A673 (cell line): Measurements from ENCODE around the gene PDLIM1. TPM values are rescaled to one million over a fixed set of nuclear protein-coding genes. Genes with fewer than 3 reads are reported as not detected.

ENCODE experiments used
- BruUV-seq: library from RNA; stranded (reverse); fragments of 400-500 nt; replicated peaks from 2 replicates; lab custom pipeline; 2021; lab: Mats Ljungman, UMichigan
- CTCF ChIA-PET: fragments of 300-600 bp; sonication (Branson Sonifier 250); formaldehyde crosslinking; loops from one replicate; lab custom pipeline; 2022; ENCODE audit warnings: antibody characterized with exemption; lab: Charles Lee
- POLR2A ChIA-PET: fragments of 300-600 bp; sonication (Branson Sonifier 250); formaldehyde crosslinking; loops from one replicate; lab custom pipeline; 2022; ENCODE audit warnings: antibody characterized with exemption; ENCODE audit not compliant: low non-redundant PET; lab: Charles Lee
- DNase-seq: peaks from one replicate; pipeline ENCODE4 v3.0.0-alpha.2; 2015; ENCODE audit warnings: low spot score
- H3K27ac ChIP-seq: fragments of 200-600 bp; sonication (generic); 2 replicates; pipeline ENCODE4 v1.5.1; 2016; ENCODE audit warnings: mixed run types, low read depth, mild to moderate bottlenecking, mixed read lengths, antibody characterized with exemption, low read length; ENCODE audit not compliant: poor library complexity, severe bottlenecking
- H3K27me3 ChIP-seq: fragments of 200-600 bp; sonication (generic); replicated peaks from 2 replicates; pipeline ENCODE4 v1.6.1; 2017; ENCODE audit warnings: mixed run types, low read depth, mild to moderate bottlenecking, mixed read lengths, antibody characterized with exemption, low read length; ENCODE audit not compliant: insufficient read depth, poor library complexity
- H3K36me3 ChIP-seq: fragments of 200-600 bp; sonication (generic); 2 replicates; pipeline ENCODE4 v1.6.1; 2016; ENCODE audit warnings: mixed run types, mild to moderate bottlenecking, mixed read lengths, antibody characterized with exemption, low read length; ENCODE audit not compliant: insufficient read depth, poor library complexity, severe bottlenecking
- H3K4me1 ChIP-seq: fragments of 200-600 bp; sonication (generic); 2 replicates; pipeline ENCODE4 v1.6.1; 2017; ENCODE audit warnings: mixed run types, mild to moderate bottlenecking, mixed read lengths, antibody characterized with exemption, low read length; ENCODE audit not compliant: insufficient read depth, poor library complexity, severe bottlenecking
- H3K4me3 ChIP-seq: fragments of 200-600 bp; sonication (generic); 2 replicates; pipeline ENCODE4 v1.5.1; 2016; ENCODE audit warnings: low read depth, mixed run types, mild to moderate bottlenecking, mixed read lengths, low read length; ENCODE audit not compliant: poor library complexity, severe bottlenecking
- H3K9me3 ChIP-seq: fragments of 200-600 bp; sonication (generic); 2 replicates; pipeline ENCODE4 v1.6.1; 2016; ENCODE audit warnings: mixed run types, low read depth, mild to moderate bottlenecking, mixed read lengths, antibody characterized with exemption, low read length; ENCODE audit not compliant: poor library complexity, severe bottlenecking
- CTCF ChIP-seq: fragments of 300-800, 200-600 bp; sonication (generic); conservative IDR thresholded peaks from 2 replicates; pipeline ENCODE4 v1.5.1; 2017; ENCODE audit warnings: low read depth, mild to moderate bottlenecking, antibody characterized with exemption, low read length, moderate library complexity, mixed read lengths
- EZH2 ChIP-seq: fragments of 200-600 bp; sonication (generic); IDR thresholded peaks from 2 replicates; pipeline ENCODE4 v1.6.1; 2017; ENCODE audit warnings: borderline replicate concordance, low read depth, mild to moderate bottlenecking, mixed read lengths, antibody characterized with exemption, low read length; ENCODE audit not compliant: poor library complexity, severe bottlenecking
- intact Hi-C: fragments of 100-400 bp; cut with micrococcal nuclease; formaldehyde crosslinking; loops from one replicate; pipeline ENCODE4 v1.10.0; 2022; ENCODE audit not compliant: unreplicated experiment
- total RNA-seq: library from RNA; stranded (reverse); gene quantifications from 2 replicates; pipeline ENCODE4 v1.2.3, GENCODE V29; 2021

Gene PDLIM1
- total RNA-seq, 1 experiment from 2014 or later: 0.32 TPM

DNA sequence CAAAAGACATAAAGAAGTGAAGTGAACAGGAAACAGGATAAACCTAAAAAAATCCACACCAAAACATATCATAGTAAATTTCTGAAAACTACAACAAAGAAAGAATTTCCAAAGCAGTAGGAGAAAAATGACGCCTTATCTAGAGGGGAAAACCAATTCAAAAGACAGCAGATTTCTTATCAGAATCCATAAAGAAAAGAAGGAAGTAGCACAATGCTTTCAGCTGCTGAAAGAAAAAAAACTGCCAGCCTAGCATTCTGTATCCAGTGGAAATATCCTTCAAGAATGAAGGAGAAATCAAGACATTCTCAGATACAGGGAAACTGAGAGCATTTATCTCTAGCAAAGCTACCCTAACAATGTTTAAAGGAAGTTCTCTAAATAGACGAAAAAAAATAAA is 37.8 kb downstream of the PDLIM1 start:
- DNase-seq: no peak
- peaks cover 6% of the 10 kb centered on the region for H3K9me3 ChIP-seq
- H3K36me3 ChIP-seq: no peaks in the 10 kb centered on the region
- intact Hi-C loops: no loop called here
- POLR2A ChIA-PET: no interaction called here
- no peaks in the 10 kb centered on the region for H3K27me3 ChIP-seq
- no peak overlapping the region for H3K27ac ChIP-seq
- BruUV-seq: no TSS peak
- no peak overlapping the region for H3K4me3 ChIP-seq
- no peak for TF ChIP-seq CTCF
- no peaks in the 10 kb centered on the region for H3K4me1 ChIP-seq
- CTCF ChIA-PET: no interaction called here

GRCh38 chr10:95250856-95251255 is 39.9 kb downstream of the PDLIM1 start:
- ChIA-PET POLR2A (no interaction called here), CTCF (no interaction called here)
- DNase-seq: no peak
- no peak overlapping the region for H3K4me3 ChIP-seq
- intact Hi-C loops: no loop called here
- H3K9me3 ChIP-seq: no peaks in the 10 kb centered on the region
- no peak overlapping the region for H3K27ac ChIP-seq
- BruUV-seq: no TSS peak
- H3K4me1 ChIP-seq: no peaks in the 10 kb centered on the region
- TF ChIP-seq EZH2: no peak
- no peak for TF ChIP-seq CTCF
- H3K36me3 ChIP-seq: no peaks in the 10 kb centered on the region
- peaks cover 2% of the 10 kb centered on the region for H3K27me3 ChIP-seq

DNA sequence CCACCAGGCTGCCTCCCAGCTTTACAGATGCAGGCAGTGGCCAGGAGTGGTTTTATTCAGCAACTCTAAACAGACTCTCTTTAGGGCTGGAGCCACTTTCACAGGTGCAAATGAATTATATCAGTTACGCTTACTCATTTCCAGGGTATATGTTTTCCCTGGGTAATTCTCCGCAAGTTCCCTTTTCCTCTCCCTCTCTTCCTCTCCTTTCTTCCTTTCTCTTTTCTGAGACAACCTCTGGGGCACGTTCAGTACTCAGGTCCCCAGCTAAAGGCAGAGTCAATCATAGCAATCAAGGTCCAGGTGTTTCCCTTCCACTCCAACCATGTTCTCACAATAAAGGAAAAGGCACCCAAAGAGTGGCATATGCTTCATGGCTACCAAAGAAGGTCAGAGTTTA is 41.3 kb downstream of the PDLIM1 start:
- Histone ChIP-seq H3K4me1 (no peaks in the 10 kb centered on the region), H3K27ac (no peak overlapping the region), H3K36me3 (no peaks in the 10 kb centered on the region), H3K4me3 (no peak overlapping the region), H3K9me3 (no peaks in the 10 kb centered on the region), H3K27me3 (peaks cover 13% of the 10 kb centered on the region)
- intact Hi-C loops: loop anchor here (10.0 kb wide), 1 partner anchor 345 kb away; no protein-coding TSS in a partner anchor
- no TSS peak for BruUV-seq
- CTCF ChIA-PET: no interaction called here
- TF ChIP-seq EZH2: no peak
- no peak for TF ChIP-seq CTCF
- POLR2A ChIA-PET: no interaction called here
- DNase-seq: no peak
